Measurements from ENCODE around the gene TMEM18.
A peak's percentile ranks its signal among the peaks of the same experiment; 100 is the strongest.

Gene TMEM18

GRCh38 chr2:650343-651310 lies 26.6 kb downstream of the TMEM18 start:
- DNase-seq (ENCODE audit: low spot score) = no peak

GRCh38 chr2:649426-650342 lies 27.5 kb downstream of the TMEM18 start:
- no peak for DNase-seq (ENCODE audit: low spot score)

- DNase-seq (ENCODE audit: low spot score) = no peak
These were observed 28.5 kb downstream of the TMEM18 start for GRCh38 chr2:648476-649424.

GRCh38 chr2:647691-648231 lies 29.4 kb downstream of the TMEM18 start:
- DNase-seq (ENCODE audit: low spot score) = no peak

- DNase-seq (ENCODE audit: low spot score) = no peak
These were observed 30.1 kb downstream of the TMEM18 start for GRCh38 chr2:647003-647560.

GRCh38 chr2:644871-645270 lies 32.3 kb downstream of the TMEM18 start:
- no peak for DNase-seq (ENCODE audit: low spot score)

- DNase-seq (ENCODE audit: low spot score) = no peak
These were observed 33.4 kb downstream of the TMEM18 start for GRCh38 chr2:643761-644160.

GRCh38 chr2:643334-643733 lies 33.9 kb downstream of the TMEM18 start:
- DNase-seq (ENCODE audit: low spot score) = no peak

- no peak for DNase-seq (ENCODE audit: low spot score)
These were observed 35.1 kb downstream of the TMEM18 start for GRCh38 chr2:641872-642815.

- no peak for DNase-seq (ENCODE audit: low spot score)
These were observed 35.9 kb downstream of the TMEM18 start for GRCh38 chr2:641164-641871.

- no peak for DNase-seq (ENCODE audit: low spot score)
These were observed 37.5 kb downstream of the TMEM18 start for GRCh38 chr2:639703-640102.

GRCh38 chr2:637804-638203 lies 39.4 kb downstream of the TMEM18 start:
- DNase-seq (ENCODE audit: low spot score) = no peak

GRCh38 chr2:637406-637776 lies 39.8 kb downstream of the TMEM18 start:
- no peak for DNase-seq (ENCODE audit: low spot score)

- DNase-seq (ENCODE audit: low spot score) = peak; percentile 31
These were observed 40.4 kb downstream of the TMEM18 start for GRCh38 chr2:636641-637405.

- DNase-seq (ENCODE audit: low spot score) = no peak
These were observed 41.3 kb downstream of the TMEM18 start for GRCh38 chr2:635687-636621.

- no peak for DNase-seq (ENCODE audit: low spot score)
These were observed 42.4 kb downstream of the TMEM18 start for GRCh38 chr2:634636-635388.

GRCh38 chr2:634041-634440 lies 43.2 kb downstream of the TMEM18 start:
- DNase-seq (ENCODE audit: low spot score) = no peak
